ENCODE data around the gene EMC1.
"Not testable (repeated sequence)": the region's sequence is repeated elsewhere in the genome, so short reads cannot be mapped to it uniquely, and the experiment has no call there.

Gene EMC1

DNA sequence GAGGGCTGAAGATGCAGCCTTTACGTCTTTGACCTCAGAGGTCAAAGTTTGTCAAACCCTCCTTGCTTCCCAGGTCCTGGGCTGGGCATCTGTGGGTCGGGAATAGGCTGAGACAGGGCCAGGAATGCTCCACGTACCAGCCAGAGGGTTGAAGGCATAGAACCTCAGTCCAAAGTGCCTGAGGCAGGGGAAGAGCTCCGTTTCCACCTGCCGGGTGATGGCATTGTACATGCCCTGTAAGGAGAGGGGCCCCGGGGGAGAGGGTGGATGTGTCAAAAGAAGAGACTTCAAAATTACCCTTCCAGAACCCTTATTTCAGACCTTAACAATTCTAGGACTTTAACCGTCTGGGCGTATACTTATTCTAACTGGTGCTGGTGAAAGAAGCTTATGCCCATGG, 33.6 kb upstream of the EMC1 start:
- H3K4me3 ChIP-seq (replicated peaks; ENCODE audit: insufficient read depth, low read length) = no peak overlapping the region
- no peak for TF ChIP-seq POLR2AphosphoS5 (IDR thresholded peaks at IDR 0.05; ENCODE audit: low read depth)
- TF ChIP-seq SPI1 (IDR thresholded peaks at IDR 0.05; ENCODE audit: borderline replicate concordance, low read depth) = no peak
- TF ChIP-seq, protein P1, sequence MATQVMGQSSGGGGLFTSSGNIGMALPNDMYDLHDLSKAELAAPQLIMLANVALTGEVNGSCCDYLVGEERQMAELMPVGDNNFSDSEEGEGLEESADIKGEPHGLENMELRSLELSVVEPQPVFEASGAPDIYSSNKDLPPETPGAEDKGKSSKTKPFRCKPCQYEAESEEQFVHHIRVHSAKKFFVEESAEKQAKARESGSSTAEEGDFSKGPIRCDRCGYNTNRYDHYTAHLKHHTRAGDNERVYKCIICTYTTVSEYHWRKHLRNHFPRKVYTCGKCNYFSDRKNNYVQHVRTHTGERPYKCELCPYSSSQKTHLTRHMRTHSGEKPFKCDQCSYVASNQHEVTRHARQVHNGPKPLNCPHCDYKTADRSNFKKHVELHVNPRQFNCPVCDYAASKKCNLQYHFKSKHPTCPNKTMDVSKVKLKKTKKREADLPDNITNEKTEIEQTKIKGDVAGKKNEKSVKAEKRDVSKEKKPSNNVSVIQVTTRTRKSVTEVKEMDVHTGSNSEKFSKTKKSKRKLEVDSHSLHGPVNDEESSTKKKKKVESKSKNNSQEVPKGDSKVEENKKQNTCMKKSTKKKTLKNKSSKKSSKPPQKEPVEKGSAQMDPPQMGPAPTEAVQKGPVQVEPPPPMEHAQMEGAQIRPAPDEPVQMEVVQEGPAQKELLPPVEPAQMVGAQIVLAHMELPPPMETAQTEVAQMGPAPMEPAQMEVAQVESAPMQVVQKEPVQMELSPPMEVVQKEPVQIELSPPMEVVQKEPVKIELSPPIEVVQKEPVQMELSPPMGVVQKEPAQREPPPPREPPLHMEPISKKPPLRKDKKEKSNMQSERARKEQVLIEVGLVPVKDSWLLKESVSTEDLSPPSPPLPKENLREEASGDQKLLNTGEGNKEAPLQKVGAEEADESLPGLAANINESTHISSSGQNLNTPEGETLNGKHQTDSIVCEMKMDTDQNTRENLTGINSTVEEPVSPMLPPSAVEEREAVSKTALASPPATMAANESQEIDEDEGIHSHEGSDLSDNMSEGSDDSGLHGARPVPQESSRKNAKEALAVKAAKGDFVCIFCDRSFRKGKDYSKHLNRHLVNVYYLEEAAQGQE (IDR thresholded peaks at IDR 0.05; ENCODE audit: insufficient replicate concordance, low read depth) = no peak
- TF ChIP-seq, protein P2, sequence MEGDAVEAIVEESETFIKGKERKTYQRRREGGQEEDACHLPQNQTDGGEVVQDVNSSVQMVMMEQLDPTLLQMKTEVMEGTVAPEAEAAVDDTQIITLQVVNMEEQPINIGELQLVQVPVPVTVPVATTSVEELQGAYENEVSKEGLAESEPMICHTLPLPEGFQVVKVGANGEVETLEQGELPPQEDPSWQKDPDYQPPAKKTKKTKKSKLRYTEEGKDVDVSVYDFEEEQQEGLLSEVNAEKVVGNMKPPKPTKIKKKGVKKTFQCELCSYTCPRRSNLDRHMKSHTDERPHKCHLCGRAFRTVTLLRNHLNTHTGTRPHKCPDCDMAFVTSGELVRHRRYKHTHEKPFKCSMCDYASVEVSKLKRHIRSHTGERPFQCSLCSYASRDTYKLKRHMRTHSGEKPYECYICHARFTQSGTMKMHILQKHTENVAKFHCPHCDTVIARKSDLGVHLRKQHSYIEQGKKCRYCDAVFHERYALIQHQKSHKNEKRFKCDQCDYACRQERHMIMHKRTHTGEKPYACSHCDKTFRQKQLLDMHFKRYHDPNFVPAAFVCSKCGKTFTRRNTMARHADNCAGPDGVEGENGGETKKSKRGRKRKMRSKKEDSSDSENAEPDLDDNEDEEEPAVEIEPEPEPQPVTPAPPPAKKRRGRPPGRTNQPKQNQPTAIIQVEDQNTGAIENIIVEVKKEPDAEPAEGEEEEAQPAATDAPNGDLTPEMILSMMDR (IDR thresholded peaks at IDR 0.05; ENCODE audit: insufficient read depth, low read length) = no peak
- TF ChIP-seq GABPA (IDR thresholded peaks at IDR 0.05; ENCODE audit: low read depth) = no peak
- H3K27me3 ChIP-seq (ENCODE audit: insufficient read depth, poor library complexity, severe bottlenecking) = no peaks in the 10 kb centered on the region
- no peak for DNase-seq (ENCODE audit: low read depth in 1 of 2, low spot score in 1 of 2)
- no peak overlapping the region for H3K27ac ChIP-seq (replicated peaks)

DNA sequence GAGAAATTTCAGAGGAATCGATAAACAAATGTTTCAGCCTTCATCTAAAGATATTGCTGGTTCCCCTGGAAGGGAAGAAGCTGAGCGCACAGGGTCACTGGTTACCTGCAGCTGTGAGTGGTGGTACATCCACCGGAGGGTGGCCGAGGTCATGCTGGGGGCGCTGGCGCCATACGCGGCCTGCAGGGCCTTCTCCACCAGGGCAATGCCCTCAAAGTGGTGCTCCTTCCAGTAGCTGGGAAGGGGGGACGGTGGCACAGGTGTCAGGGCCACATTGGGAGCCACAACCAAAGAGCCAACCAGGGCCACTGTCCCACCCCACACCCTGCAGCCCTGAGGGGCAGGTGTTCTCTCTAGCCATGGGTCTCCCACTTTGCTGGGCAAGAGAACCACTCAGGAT, 32.6 kb upstream of the EMC1 start:
- no peak overlapping the region for H3K27ac ChIP-seq (replicated peaks)
- TF ChIP-seq GABPA (IDR thresholded peaks at IDR 0.05; ENCODE audit: low read depth) = no peak
- no peak for TF ChIP-seq SPI1 (IDR thresholded peaks at IDR 0.05; ENCODE audit: borderline replicate concordance, low read depth)
- TF ChIP-seq POLR2AphosphoS5 (IDR thresholded peaks at IDR 0.05; ENCODE audit: low read depth) = no peak
- TF ChIP-seq, protein P2 (IDR thresholded peaks at IDR 0.05; ENCODE audit: insufficient read depth, low read length) = no peak
- TF ChIP-seq, protein P1 (IDR thresholded peaks at IDR 0.05; ENCODE audit: insufficient replicate concordance, low read depth) = no peak
- no peaks in the 10 kb centered on the region for H3K27me3 ChIP-seq (ENCODE audit: insufficient read depth, poor library complexity, severe bottlenecking)
- no peak overlapping the region for H3K4me3 ChIP-seq (replicated peaks; ENCODE audit: insufficient read depth, low read length)
- DNase-seq (ENCODE audit: low read depth in 1 of 2, low spot score in 1 of 2) = no peak

DNA sequence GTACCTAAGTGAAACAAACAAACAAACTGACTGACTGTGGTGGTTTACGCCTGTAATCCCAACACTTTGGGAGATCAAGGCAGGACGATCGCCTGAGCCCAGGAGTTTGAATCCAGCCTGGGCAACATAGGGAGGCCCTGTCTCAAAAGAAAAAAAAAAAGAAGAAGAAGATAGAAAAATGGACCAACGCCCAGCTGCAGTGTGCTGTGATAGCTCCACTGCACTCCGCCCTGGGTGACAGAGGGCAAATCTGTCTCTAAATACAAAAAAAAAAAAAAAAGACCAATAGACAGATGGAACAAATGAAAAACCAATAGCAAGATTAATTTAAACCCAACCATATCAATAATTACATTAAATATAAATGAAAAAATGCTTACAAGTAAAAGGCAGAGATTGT, 23.3 kb upstream of the EMC1 start:
- TF ChIP-seq GABPA (IDR thresholded peaks at IDR 0.05; ENCODE audit: low read depth) (no peak), POLR2AphosphoS5 (IDR thresholded peaks at IDR 0.05; ENCODE audit: low read depth) (no peak), SPI1 (IDR thresholded peaks at IDR 0.05; ENCODE audit: borderline replicate concordance, low read depth) (no peak)
- TF ChIP-seq, protein P2 (IDR thresholded peaks at IDR 0.05; ENCODE audit: insufficient read depth, low read length) = no peak
- TF ChIP-seq, protein P1 (IDR thresholded peaks at IDR 0.05; ENCODE audit: insufficient replicate concordance, low read depth) = no peak
- peaks cover 12% of the 10 kb centered on the region for H3K27me3 ChIP-seq (ENCODE audit: insufficient read depth, poor library complexity, severe bottlenecking)
- H3K27ac ChIP-seq (replicated peaks) = no peak overlapping the region
- no peak for DNase-seq (ENCODE audit: low read depth in 1 of 2, low spot score in 1 of 2)
- no peak overlapping the region for H3K4me3 ChIP-seq (replicated peaks; ENCODE audit: insufficient read depth, low read length)

DNA sequence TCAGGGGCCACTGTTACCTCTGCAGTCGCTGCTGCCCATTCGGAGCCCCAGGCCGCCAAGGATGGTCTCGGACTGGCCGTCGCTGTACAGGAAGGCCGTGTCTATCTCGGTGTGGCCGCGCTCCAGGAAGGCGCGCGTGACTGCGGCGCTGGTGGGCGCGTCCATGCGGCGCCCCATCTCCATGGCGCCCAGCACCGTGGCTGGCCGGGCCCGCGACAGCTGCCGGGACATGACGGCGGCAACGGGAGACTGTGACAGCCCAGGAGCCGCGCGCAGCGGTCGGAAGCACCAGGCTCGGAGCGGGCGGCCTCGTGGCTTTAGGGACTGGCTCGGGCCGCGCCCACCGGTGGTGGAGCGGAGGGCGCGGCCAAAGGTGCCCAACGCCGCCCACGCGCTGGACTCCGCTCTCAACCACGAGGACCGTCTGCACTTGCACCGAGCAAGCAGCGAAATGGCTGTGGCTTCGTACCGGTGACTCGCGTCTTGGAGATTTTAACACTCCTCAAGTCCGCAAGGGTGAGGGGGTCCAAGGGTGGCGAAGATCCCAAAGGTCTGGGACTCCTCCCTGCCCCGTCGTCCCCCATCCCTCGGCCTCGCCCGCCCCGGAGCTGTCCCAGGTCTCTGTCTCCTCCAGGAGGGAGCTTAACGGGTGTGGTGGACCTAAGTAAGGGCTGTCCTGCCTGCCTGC, 22.7 kb upstream of the EMC1 start:
- H3K4me3 ChIP-seq (replicated peaks; ENCODE audit: insufficient read depth, low read length); H3K27ac ChIP-seq (replicated peaks); DNase-seq (ENCODE audit: low read depth in 1 of 2, low spot score in 1 of 2): not testable (repeated sequence)
- peaks cover 12% of the 10 kb centered on the region for H3K27me3 ChIP-seq (ENCODE audit: insufficient read depth, poor library complexity, severe bottlenecking)

Measured in HL-60 (cell line).